ENCODE results near the gene RAB5IF.
"Not testable (repeated sequence)": the region's sequence is repeated elsewhere in the genome, so short reads cannot be mapped to it uniquely, and the experiment has no call there.

Gene RAB5IF, protein sequence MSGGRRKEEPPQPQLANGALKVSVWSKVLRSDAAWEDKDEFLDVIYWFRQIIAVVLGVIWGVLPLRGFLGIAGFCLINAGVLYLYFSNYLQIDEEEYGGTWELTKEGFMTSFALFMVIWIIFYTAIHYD

GRCh38 chr20:36605399-36606157 lies at the start of gene RAB5IF:
RAB5IF (plus strand) TSS chr20:36605779; CDS start chr20:36605952, 173 bp downstream.
- DNase-seq (ENCODE audit: low read depth), result peak; percentile 99

DNA sequence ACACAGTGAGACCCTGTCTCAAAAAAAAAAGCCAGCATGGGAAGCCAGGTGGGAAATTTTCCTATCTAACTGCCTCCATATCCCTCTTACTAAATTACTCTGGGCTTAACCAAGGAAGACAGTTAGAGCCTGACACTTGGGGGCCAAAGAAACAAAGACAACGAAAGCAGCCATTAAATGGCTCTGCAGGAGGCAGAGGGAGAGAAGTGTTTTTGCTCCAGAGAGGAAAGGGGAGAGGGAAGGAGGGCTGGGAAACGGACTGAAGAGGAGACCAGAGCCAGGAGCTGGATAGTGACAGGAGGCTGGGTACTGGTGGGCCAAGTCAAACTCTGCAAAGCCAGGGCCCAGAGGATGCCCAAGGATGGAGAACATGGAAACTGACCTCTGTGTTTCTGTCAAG lies 42.9 kb upstream of the RAB5IF start:
- DNase-seq (ENCODE audit: low read depth), result no peak

DNA sequence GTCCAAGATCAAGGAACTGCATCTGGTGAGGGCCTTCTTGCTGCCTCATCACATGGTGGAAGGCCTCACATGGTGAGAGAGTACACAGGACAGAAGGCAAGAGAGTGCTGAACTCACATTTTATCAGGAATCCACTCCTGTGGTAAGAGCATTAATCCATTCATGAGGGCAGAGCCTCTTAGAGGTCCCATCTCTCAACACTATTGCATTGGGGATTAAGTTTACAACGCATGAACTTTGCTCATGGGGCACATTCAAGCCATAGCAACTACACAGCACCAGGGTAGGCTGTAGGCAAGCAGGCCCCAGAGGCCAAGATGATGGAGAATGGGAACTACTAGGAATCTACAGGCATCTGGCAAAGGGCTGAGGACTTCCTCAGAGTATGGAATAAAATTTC lies 42.2 kb upstream of the RAB5IF start:
- DNase-seq (ENCODE audit: low read depth), result no peak

GRCh38 chr20:36564078-36564725 lies 41.4 kb upstream of the RAB5IF start:
- DNase-seq (ENCODE audit: low read depth), result not testable (repeated sequence)

- DNase-seq (ENCODE audit: low read depth), result not testable (repeated sequence)
These were observed 40.9 kb upstream of the RAB5IF start for GRCh38 chr20:36564726-36565121.

- DNase-seq (ENCODE audit: low read depth), result no peak
These were observed 40.1 kb upstream of the RAB5IF start for GRCh38 chr20:36565520-36565919.

DNA sequence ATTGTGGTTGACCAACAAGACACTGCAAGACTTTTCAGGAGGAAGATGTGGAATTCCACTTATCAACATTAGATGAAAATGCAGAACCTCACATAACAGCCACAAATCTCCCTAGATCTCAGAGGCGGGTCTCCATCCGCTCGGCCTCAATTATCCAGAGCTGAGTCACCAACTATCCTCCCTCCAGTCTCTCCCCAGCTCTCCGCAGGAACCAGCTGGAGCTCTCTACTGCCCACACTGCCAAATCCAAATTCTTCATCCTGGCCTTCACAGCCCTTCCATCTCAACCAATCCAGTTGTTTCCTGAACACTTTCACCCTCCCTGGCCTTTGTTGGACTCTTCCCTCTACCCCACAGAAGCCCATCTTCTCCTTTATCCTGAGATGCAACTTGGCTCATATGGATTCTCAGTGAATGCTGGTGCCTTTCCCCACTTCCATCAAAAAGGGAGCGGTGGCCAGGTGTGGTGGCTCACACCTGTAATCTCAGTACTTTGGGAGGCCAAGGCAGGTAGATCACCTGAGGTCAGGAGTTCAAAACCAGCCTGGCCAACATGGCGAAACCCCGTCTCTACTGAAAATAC lies 35.6 kb upstream of the RAB5IF start:
- no peak for DNase-seq (ENCODE audit: low read depth)

DNA sequence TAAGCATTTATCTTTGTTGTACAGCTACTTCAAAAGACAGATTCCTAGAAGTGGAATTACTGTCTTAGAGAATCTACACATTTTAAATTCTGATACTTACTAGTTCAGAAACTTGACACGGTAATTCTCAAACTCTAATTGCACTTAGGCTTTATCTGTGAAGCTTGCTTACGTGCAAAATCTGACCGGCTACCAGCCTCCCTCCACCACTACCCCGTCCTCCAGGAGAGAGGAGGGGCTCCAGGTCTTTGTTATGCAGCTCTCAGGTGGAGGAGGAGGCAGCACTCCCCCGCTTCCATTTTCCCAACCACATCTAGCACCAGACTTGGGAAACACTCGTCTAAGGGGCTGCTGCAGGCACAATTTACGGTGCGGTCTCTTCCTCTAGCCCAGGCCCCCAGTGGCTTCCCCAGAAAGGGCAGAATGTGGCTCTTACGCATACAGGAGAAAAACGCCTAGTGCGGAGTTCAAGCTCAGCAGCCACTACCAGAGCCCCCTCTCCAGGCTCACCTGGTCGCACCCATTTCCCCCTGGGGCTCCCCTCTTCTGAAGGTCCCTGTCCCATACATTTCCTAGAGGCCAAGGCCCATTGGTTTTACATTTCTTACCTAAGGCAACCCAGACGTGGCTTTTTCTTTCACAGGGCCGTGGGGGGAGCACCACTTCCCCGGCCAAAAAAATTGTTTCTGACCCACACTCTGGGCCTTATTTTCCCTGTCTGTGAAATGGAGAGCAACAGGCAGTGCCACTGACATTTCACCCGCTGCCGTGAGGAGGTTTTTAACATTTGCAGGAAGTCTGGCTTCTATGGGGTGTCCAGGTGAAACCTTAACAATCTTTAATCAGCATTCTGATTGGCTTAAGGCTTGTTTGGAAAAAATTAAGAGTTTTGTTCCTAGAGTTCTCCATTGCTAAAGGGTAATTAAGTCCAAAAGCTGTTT lies 33.7 kb upstream of the RAB5IF start:
- DNase-seq (ENCODE audit: low read depth), result no peak

- no peak for DNase-seq (ENCODE audit: low read depth)
These were observed 32.9 kb upstream of the RAB5IF start for GRCh38 chr20:36572701-36573102.

DNA sequence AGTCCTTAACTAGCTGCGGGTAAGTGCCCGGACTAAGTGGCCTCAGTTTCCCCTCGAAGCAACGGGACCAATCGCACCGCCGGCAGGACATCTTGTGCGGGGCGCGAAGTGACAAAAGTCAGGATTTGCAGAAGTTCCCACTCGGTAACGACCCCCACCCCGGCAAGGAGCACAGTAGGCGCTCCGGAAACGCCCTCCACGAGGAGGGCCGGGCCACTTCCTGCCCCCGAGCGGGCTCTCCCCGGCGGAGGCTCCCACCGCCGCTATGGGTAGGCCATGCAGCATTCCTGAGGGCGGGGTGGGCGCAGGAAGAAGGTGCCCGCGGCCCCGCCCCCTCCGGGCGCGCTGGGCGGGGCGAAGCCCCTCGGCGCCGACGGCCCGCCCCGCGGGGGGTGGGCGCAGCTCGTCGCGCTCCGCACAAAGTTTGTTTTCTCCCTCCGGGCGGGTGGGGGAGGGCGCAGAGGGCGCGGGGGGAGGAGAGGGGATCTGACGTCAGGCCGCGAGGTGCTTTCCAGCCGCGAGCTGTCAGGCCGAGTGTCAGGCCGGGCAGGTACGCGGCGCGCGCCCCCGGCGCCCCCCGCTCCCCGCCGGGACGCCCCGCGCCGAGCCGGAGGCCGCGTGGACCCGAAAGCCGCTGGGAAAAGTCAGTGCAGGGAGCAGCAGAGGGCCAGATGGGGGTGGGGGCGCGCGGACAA lies 32.3 kb upstream of the RAB5IF start, which contains the start of gene TGIF2:
Gene TGIF2 (plus strand): TSS at position 495 of the 695 bp plus-strand sequence. CDS start 5,178 bp downstream, outside the sequence.
- DNase-seq (ENCODE audit: low read depth), result peak; percentile 72

GRCh38 chr20:36573798-36574365 lies 31.7 kb upstream of the RAB5IF start:
- no peak for DNase-seq (ENCODE audit: low read depth)

GRCh38 chr20:36574366-36575135 lies 31.0 kb upstream of the RAB5IF start:
- DNase-seq (ENCODE audit: low read depth), result no peak

DNA sequence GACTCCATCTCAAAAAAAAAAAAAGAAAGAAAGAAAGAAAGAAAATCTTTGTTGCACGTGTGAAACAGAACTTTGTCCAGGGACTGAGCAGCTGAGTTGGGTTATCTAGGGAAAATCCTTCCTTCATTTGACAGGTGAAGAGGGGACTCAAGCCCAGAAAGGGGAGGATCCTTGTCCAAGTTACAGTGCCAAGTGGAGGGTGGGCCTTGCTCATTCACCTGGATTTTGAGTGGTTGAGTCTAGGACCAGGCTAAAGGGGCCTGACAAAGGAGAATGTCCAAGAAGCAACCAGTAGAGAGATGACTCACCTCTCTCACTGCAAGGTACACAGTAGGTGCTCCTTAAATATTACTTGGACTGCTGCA lies 29.5 kb upstream of the RAB5IF start:
- no peak for DNase-seq (ENCODE audit: low read depth)

GRCh38 chr20:36578356-36579041 lies 27.1 kb upstream of the RAB5IF start:
- no peak for DNase-seq (ENCODE audit: low read depth)

GRCh38 chr20:36579996-36580545 lies 25.5 kb upstream of the RAB5IF start:
- DNase-seq (ENCODE audit: low read depth), result no peak

DNA sequence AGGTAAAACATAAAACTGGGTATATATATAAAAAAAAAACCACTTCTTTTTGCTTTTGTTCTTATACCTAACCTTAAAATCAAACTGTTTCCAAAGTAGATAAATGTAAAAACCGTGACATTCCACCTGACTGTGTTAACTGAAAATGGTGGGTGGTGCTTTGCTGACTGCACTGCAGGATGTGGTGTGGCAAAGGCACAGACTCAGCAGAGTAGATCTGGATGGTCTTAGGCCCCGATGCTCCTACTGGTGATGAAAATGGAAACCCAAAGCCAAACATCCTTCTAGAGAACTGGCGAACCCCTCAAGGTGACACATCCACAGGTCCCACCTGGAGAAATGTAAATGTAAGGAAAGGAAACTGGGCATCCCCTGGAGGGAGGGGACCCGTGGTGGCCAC lies 23.3 kb upstream of the RAB5IF start:
- no peak for DNase-seq (ENCODE audit: low read depth)

DNA sequence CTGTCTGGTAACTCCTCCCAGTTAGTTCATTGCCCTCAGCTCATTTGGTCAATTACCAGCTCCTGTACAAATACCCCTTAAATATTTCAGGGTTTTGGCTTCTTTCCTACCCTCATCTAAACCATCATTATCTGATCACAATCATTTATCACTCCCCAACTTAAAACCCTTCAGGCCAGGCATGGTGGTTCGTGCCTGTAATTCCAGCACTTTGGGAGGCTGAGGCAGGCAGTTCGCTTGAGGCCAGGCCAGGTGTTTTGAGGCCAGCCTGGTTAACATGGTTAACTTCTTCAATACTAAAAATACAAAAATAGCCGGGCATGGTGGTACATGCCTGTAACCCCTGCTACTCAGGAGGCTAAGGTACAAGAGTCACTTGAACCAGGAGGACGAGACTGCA lies 22.8 kb upstream of the RAB5IF start:
- no peak for DNase-seq (ENCODE audit: low read depth)

DNA sequence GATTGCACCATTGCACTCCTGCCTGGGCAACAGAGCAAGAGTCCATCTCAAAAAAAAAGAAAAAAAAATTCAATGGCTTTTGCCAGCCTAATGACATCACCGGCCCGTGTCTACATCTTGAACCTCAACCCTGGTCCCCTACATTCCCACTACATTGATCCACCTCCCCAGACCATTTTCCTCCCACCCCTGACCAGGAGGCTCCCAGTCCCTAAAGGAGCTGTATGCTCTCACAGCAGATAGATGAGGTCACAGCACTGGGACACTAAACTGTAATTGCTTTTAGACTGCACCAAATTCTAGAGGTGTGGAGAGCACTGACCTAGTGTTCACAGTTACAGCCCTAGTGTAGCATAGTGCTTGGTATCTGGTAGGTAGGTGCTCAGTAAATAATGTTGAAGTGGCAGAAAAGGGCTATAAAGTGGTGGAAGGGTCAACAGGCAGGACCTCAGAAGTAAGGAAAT lies 21.5 kb upstream of the RAB5IF start:
- DNase-seq (ENCODE audit: low read depth), result no peak

Data from stimulated activated CD8-positive, alpha-beta memory T cell treated with anti-CD3 and anti-CD28 coated beads, Interleukin-7, amount 100 ng/mL, for 24 hours (primary cell).